ENCODE measurements around the gene ANKRD53. TPM values are rescaled to one million over a fixed set of nuclear protein-coding genes. Genes with fewer than 3 reads are reported as not detected.

Gene ANKRD53
- polyA plus RNA-seq, 1 of the 3 experiments (the other 2 are of a cell fraction) = 0.58 TPM

DNA sequence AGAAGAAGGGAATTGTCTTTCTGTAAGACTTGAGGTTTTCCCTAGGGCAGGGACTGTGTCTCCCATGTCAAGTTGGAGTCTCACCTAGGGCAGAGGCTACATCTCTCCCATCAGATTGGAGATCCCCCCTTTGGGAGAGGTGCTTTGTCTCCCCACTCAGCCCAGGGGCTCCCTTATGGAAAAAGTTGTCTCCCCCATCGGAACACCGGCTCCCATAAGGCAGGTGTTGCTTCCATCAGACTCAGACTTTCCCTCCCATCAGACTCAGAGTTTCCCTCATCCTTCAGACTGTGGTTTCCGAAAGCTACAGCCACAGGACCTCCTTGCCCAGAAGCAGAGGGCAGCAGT, 5.8 kb downstream of the ANKRD53 start:
- no peak overlapping the region for H3K9ac ChIP-seq
- H4K20me1 ChIP-seq (ENCODE audit: insufficient read depth) = no peaks in the 10 kb centered on the region
- CTCF ChIA-PET = interaction anchor here (0.6 to 7.3 kb wide), 9 partner anchors 9 to 194 kb away, joined by 3 to 41 read pairs (median 4); partner anchors contain the start of gene FIGLA
- H3K9me3 ChIP-seq = no peaks in the 10 kb centered on the region
- H3K36me3 ChIP-seq (replicated peaks in 1 of 2; ENCODE audit: control insufficient read depth in 1 of 2, insufficient read depth in 2 of 2, low read length in 1 of 2) = peaks cover 5 to 40% of the 10 kb centered on the region in 2 experiments
- no peaks in the 10 kb centered on the region for H3K27me3 ChIP-seq (ENCODE audit: insufficient read depth)
- no peak for DNase-seq
- no peaks in the 10 kb centered on the region for H3K4me1 ChIP-seq (ENCODE audit: control insufficient read depth in 1 of 2, insufficient read depth in 2 of 2, low read depth in 1 of 2, low read length in 1 of 2)
- no peaks in the 10 kb centered on the region for H3K79me2 ChIP-seq (ENCODE audit: insufficient read depth)
- H3K9me2 ChIP-seq = no peaks in the 10 kb centered on the region
- H3K4me2 ChIP-seq = no peak overlapping the region
- TF ChIP-seq ELF1 (IDR thresholded peaks at IDR 0.05) (no peak), YY1 (IDR thresholded peaks at IDR 0.05; ENCODE audit: low read depth) (no peak), POLR2AphosphoS5 (IDR thresholded peaks at IDR 0.05; ENCODE audit: low read depth, low read length) (no peak), JUND (IDR thresholded peaks at IDR 0.05) (no peak)
- TF ChIP-seq, protein P1, sequence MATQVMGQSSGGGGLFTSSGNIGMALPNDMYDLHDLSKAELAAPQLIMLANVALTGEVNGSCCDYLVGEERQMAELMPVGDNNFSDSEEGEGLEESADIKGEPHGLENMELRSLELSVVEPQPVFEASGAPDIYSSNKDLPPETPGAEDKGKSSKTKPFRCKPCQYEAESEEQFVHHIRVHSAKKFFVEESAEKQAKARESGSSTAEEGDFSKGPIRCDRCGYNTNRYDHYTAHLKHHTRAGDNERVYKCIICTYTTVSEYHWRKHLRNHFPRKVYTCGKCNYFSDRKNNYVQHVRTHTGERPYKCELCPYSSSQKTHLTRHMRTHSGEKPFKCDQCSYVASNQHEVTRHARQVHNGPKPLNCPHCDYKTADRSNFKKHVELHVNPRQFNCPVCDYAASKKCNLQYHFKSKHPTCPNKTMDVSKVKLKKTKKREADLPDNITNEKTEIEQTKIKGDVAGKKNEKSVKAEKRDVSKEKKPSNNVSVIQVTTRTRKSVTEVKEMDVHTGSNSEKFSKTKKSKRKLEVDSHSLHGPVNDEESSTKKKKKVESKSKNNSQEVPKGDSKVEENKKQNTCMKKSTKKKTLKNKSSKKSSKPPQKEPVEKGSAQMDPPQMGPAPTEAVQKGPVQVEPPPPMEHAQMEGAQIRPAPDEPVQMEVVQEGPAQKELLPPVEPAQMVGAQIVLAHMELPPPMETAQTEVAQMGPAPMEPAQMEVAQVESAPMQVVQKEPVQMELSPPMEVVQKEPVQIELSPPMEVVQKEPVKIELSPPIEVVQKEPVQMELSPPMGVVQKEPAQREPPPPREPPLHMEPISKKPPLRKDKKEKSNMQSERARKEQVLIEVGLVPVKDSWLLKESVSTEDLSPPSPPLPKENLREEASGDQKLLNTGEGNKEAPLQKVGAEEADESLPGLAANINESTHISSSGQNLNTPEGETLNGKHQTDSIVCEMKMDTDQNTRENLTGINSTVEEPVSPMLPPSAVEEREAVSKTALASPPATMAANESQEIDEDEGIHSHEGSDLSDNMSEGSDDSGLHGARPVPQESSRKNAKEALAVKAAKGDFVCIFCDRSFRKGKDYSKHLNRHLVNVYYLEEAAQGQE (IDR thresholded peaks at IDR 0.05; ENCODE audit: low read depth, low read length) = no peak
- H3K27ac ChIP-seq (ENCODE audit: low read depth in 2 of 2, low read length in 1 of 2) = no peak overlapping the region
- H2AFZ ChIP-seq (ENCODE audit: low read depth) = no peak overlapping the region
- 93% methylated on average over 3 of the region's 3 CpGs for WGBS (ENCODE audit: low lambda C conversion rate)
- H3K4me3 ChIP-seq (ENCODE audit: low read depth in 2 of 2, low read length in 1 of 2) = no peak overlapping the region
- POLR2A ChIA-PET = no interaction called here
- H3F3A ChIP-seq (replicated peaks; ENCODE audit: insufficient read depth) = no peaks in the 10 kb centered on the region

DNA sequence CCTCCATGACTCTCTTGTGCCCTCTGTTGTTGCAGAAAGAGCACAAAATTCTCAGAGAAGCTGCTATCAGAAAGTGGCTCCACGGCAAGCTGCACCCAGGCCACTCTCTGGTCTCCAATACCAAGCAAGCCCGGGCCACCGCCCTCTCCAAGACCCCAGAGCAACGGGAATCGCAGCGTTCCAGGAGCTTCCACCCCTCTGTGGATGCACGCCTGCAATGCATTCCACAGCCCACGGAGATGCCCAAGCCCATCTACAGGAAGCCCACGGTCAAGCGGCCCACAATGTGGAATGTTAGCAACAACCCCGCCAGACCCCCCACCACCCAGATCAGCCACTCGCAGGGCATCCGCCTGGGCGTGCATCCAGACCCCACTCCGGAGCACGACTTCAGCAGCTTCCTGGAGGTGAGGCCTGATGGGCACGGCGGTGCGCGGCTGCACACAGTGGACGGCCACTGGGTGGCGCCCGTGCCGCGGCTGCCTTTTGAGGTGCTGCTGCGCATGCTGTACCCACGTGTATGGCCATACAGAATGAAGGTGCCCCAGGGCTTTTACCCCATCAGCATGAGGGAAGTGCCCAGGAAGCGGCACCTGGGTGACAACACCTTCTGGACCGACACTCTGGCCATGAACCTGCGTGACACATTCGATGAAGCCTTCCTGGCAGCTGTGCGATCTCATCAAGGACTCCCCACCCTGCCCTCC, 6.3 kb downstream of the ANKRD53 start:
- CTCF ChIA-PET = interaction anchor here (0.6 to 7.3 kb wide), 10 partner anchors 8 to 195 kb away, joined by 3 to 41 read pairs (median 4); partner anchors contain the start of genes FIGLA and TEX261
- POLR2A ChIA-PET = no interaction called here
- no peaks in the 10 kb centered on the region for H3K9me3 ChIP-seq

More for the DNA sequence above, 6.3 kb downstream of the ANKRD53 start:
- H3K79me2 ChIP-seq (ENCODE audit: insufficient read depth) = no peaks in the 10 kb centered on the region
- H4K20me1 ChIP-seq (ENCODE audit: insufficient read depth) = no peaks in the 10 kb centered on the region
- no peaks in the 10 kb centered on the region for H3K4me1 ChIP-seq (ENCODE audit: control insufficient read depth in 1 of 2, insufficient read depth in 2 of 2, low read depth in 1 of 2, low read length in 1 of 2)
- H3K36me3 ChIP-seq (replicated peaks in 1 of 2; ENCODE audit: control insufficient read depth in 1 of 2, insufficient read depth in 2 of 2, low read length in 1 of 2) = peaks cover 5 to 45% of the 10 kb centered on the region in 2 experiments
- no peak overlapping the region for H3K27ac ChIP-seq (ENCODE audit: low read depth in 2 of 2, low read length in 1 of 2)
- DNase-seq = peak; percentile 71
- H3K4me2 ChIP-seq = no peak overlapping the region
- no peak overlapping the region for H3K9ac ChIP-seq
- no peaks in the 10 kb centered on the region for H3F3A ChIP-seq (replicated peaks; ENCODE audit: insufficient read depth)
- no peak overlapping the region for H2AFZ ChIP-seq (ENCODE audit: low read depth)
- H3K27me3 ChIP-seq (ENCODE audit: insufficient read depth) = no peaks in the 10 kb centered on the region
- 76% methylated on average over 13 of the region's 32 CpGs for WGBS (ENCODE audit: low lambda C conversion rate)
- TF ChIP-seq, protein P2, sequence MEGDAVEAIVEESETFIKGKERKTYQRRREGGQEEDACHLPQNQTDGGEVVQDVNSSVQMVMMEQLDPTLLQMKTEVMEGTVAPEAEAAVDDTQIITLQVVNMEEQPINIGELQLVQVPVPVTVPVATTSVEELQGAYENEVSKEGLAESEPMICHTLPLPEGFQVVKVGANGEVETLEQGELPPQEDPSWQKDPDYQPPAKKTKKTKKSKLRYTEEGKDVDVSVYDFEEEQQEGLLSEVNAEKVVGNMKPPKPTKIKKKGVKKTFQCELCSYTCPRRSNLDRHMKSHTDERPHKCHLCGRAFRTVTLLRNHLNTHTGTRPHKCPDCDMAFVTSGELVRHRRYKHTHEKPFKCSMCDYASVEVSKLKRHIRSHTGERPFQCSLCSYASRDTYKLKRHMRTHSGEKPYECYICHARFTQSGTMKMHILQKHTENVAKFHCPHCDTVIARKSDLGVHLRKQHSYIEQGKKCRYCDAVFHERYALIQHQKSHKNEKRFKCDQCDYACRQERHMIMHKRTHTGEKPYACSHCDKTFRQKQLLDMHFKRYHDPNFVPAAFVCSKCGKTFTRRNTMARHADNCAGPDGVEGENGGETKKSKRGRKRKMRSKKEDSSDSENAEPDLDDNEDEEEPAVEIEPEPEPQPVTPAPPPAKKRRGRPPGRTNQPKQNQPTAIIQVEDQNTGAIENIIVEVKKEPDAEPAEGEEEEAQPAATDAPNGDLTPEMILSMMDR (IDR thresholded peaks at IDR 0.05) = peak; percentile 35
- no peak for TF ChIP-seq MXI1 (IDR thresholded peaks at IDR 0.05; ENCODE audit: low read depth, low read length)
- TF ChIP-seq, protein P3, sequence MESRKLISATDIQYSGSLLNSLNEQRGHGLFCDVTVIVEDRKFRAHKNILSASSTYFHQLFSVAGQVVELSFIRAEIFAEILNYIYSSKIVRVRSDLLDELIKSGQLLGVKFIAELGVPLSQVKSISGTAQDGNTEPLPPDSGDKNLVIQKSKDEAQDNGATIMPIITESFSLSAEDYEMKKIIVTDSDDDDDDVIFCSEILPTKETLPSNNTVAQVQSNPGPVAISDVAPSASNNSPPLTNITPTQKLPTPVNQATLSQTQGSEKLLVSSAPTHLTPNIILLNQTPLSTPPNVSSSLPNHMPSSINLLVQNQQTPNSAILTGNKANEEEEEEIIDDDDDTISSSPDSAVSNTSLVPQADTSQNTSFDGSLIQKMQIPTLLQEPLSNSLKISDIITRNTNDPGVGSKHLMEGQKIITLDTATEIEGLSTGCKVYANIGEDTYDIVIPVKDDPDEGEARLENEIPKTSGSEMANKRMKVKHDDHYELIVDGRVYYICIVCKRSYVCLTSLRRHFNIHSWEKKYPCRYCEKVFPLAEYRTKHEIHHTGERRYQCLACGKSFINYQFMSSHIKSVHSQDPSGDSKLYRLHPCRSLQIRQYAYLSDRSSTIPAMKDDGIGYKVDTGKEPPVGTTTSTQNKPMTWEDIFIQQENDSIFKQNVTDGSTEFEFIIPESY (IDR thresholded peaks at IDR 0.05; ENCODE audit: borderline replicate concordance, low read depth) = peak; percentile 58; the same call in 1 of the 2 replicates
- no peaks in the 10 kb centered on the region for H3K9me2 ChIP-seq
- no peak overlapping the region for H3K4me3 ChIP-seq (ENCODE audit: low read depth in 2 of 2, low read length in 1 of 2)
